Right lobe of liver (tissue), 6 donors: Measurements from ENCODE around the gene ISY1. TPM values are rescaled to one million over a fixed set of nuclear protein-coding genes. Genes with fewer than 3 reads are reported as not detected.
"Not testable (repeated sequence)": the region's sequence is repeated elsewhere in the genome, so short reads cannot be mapped to it uniquely, and the experiment has no call there.

Source experiments
- ATAC-seq, 4 donors: fragments of 200-7000 bp; cut with Tn5 transposase; one replicate each; pipeline ENCODE4 v1.9.1; 2020; ENCODE audit warnings: mild to moderate bottlenecking in 4 of 4, moderate library complexity in 4 of 4
- DNase-seq, 3 donors: peaks; one replicate each; pipeline ENCODE4 v3.0.0-alpha.2; 2020
- H3K27ac ChIP-seq, 3 donors: fragments of 200-600 bp; one replicate each; pipeline ENCODE4 v1.8.0; 2022
- H3K27me3 ChIP-seq, 2 donors: fragments of 200-600 bp; one replicate each; pipeline ENCODE4 v1.8.0; 2022
- H3K36me3 ChIP-seq, 4 donors: fragments of 200-600 bp; sonication (generic) in 1 of 4; one replicate each; pipeline versions ENCODE4 v1.5.1 to v1.8.0; 2017 to 2022; ENCODE audit warnings: control low read depth in 1 of 4
- H3K4me1 ChIP-seq, 4 donors: fragments of 200-600 bp; sonication (generic) in 1 of 4; one replicate each; pipeline versions ENCODE4 v1.5.1 to v1.8.0; 2017 to 2022; ENCODE audit warnings: control low read depth in 1 of 4
- H3K4me3 ChIP-seq, 3 donors: fragments of 200-600 bp; one replicate each; pipeline ENCODE4 v1.8.0; 2022
- H3K9me3 ChIP-seq, 4 donors: fragments of 200-600 bp; sonication (generic) in 1 of 4; one replicate each; pipeline versions ENCODE4 v1.5.1 to v1.8.0; 2017 to 2022; ENCODE audit warnings: control low read depth in 1 of 4
- CTCF ChIP-seq, 4 donors: fragments of 200-600 bp in 3 of 4; fragments of 450-650 bp in 1 of 4; IDR thresholded peaks; one replicate each; pipeline versions ENCODE4 v1.5.1 to v1.8.0; 2016 to 2022; ENCODE audit warnings: antibody characterized with exemption in 4 of 4, mild to moderate bottlenecking in 2 of 4
- POLR2A ChIP-seq: fragments of 450-650 bp; IDR thresholded peaks from one replicate; pipeline ENCODE4 v1.6.1; 2017; ENCODE audit warnings: antibody characterized with exemption, mild to moderate bottlenecking
- WGBS: methylation state at CpG from one replicate; pipeline ENCODE4 v1.1.6; 2018; ENCODE audit warnings: low coverage, low lambda C conversion rate; ENCODE audit not compliant: insufficient coverage; ENCODE audit errors: missing lambda C conversion rate; 5-methylcytosine and 5-hydroxymethylcytosine counted together
- intact Hi-C, 2 donors: fragments of 100-400 bp; cut with DNase I; formaldehyde crosslinking; loops; one replicate each; pipeline versions ENCODE4 v1.11.2 to v1.14.1; 2022
- total RNA-seq, 6 experiments: library from RNA; depleted of rRNA in 2 of 6; stranded (reverse); fragments of >200 nt in 2 of 6; fragmentation: NEBNext Ultra II Directional in 3 of 6; extraction: Animal tissue kit (Norgen Biotek cat#: 25700) in 3 of 6; gene quantifications; one replicate each; pipeline versions ENCODE4 v1.1.0 to v1.2.4, GENCODE V29; 2016 to 2023
- donor health status: DM: no; HTN: yes; CAD: no.
- donor health status: DM: no; HTN: no; CAD: no.
- donor health status: DM: no; HTN: no; CAD: no.
- donor health status: DM: no; HTN: yes; CAD: no.
- donor health status: DM: no; HTN: yes; CAD: no.

ISY1 gene
- total RNA-seq, 6 experiments from 2014 or later, result 2.8 to 10.8 (median 8.9) TPM

GRCh38 chr3:129162729-129163579 lies 2.1 kb upstream of the ISY1 start:
- Histone ChIP-seq H3K4me1 (peaks cover 0 to 18% (median 0%) of the 10 kb centered on the region in 4 donors), H3K36me3 (peaks cover 0 to 32% (median 23%) of the 10 kb centered on the region in 4 donors), H3K4me3 (no peak overlapping the region), H3K27ac (no peak overlapping the region), H3K9me3 (no peaks in the 10 kb centered on the region), H3K27me3 (no peaks in the 10 kb centered on the region)
- intact Hi-C loops, result no loop called here
- WGBS, result 54% methylated on average over 5 of the region's 5 CpGs
- ATAC-seq (no peak), DNase-seq (peak in 1 of 3 donors; percentile 21)
- TF ChIP-seq CTCF (IDR thresholded peaks at IDR 0.05), result peak in 1 of 4 donors; percentile 14
- no peak for TF ChIP-seq POLR2A

GRCh38 chr3:129161860-129162271 lies 1.0 kb upstream of the ISY1 start:
- ATAC-seq (peak; percentile 6 to 29 (median 16)), DNase-seq (peak in 1 of 3 donors; percentile 42)
- Histone ChIP-seq H3K36me3 (peaks cover 0 to 31% (median 22%) of the 10 kb centered on the region in 4 donors), H3K27me3 (no peaks in the 10 kb centered on the region), H3K27ac (peak overlapping the region; percentile 88 to 96 (median 92)), H3K9me3 (no peaks in the 10 kb centered on the region), H3K4me1 (peaks cover 0 to 18% (median 0%) of the 10 kb centered on the region in 4 donors), H3K4me3 (peak overlapping the region; percentile 67 to 80 (median 79))
- WGBS, result 0% methylated on average over 7 of the region's 12 CpGs
- intact Hi-C loops, result no loop called here
- no peak for TF ChIP-seq CTCF (IDR thresholded peaks at IDR 0.05)
- TF ChIP-seq POLR2A, result no peak

- no peaks in the 10 kb centered on the region for H3K4me1 ChIP-seq
- H3K27me3 ChIP-seq, result no peaks in the 10 kb centered on the region
- peaks cover 0 to 33% (median 15%) of the 10 kb centered on the region in 4 donors for H3K36me3 ChIP-seq
- TF ChIP-seq CTCF (IDR thresholded peaks at IDR 0.05) (no peak), POLR2A (no peak)
- intact Hi-C loops, result no loop called here
- H3K9me3 ChIP-seq, result no peaks in the 10 kb centered on the region
- H3K27ac ChIP-seq, result no peak overlapping the region
- ATAC-seq, result no peak
- peak in 1 of 3 donors; percentile 12 for DNase-seq
- H3K4me3 ChIP-seq, result no peak overlapping the region
Measured at GRCh38 chr3:129144786-129145185, 16.1 kb downstream of the ISY1 start.

GRCh38 chr3:129141011-129141410 lies 19.9 kb downstream of the ISY1 start:
- H3K36me3 ChIP-seq, result peaks cover 0 to 46% (median 21%) of the 10 kb centered on the region in 4 donors

GRCh38 chr3:129139911-129140310 lies 21.0 kb downstream of the ISY1 start:
- intact Hi-C loops, result no loop called here
- no peaks in the 10 kb centered on the region for H3K9me3 ChIP-seq
- no peak overlapping the region for H3K4me3 ChIP-seq
- DNase-seq, result no peak
- no peak overlapping the region for H3K27ac ChIP-seq
- no peaks in the 10 kb centered on the region for H3K4me1 ChIP-seq
- ATAC-seq, result peak in 2 of 4 donors; percentile 28 to 53
- WGBS, result 27% methylated on average over 1 of the region's 1 CpG
- H3K36me3 ChIP-seq, result peaks cover 0 to 39% (median 20%) of the 10 kb centered on the region in 4 donors
- TF ChIP-seq CTCF (IDR thresholded peaks at IDR 0.05) (no peak), POLR2A (no peak)
- H3K27me3 ChIP-seq, result no peaks in the 10 kb centered on the region

More at GRCh38 chr3:129141011-129141410, 19.9 kb downstream of the ISY1 start:
- ATAC-seq, H3K4me3 ChIP-seq, H3K4me1 ChIP-seq, intact Hi-C loops, H3K27ac ChIP-seq, DNase-seq, H3K27me3 ChIP-seq, H3K9me3 ChIP-seq: not testable (repeated sequence)
- WGBS, result 93% methylated on average over 3 of the region's 5 CpGs

GRCh38 chr3:129136275-129136674 lies 24.6 kb downstream of the ISY1 start:
- H3K9me3 ChIP-seq, intact Hi-C loops, H3K27me3 ChIP-seq, H3K27ac ChIP-seq, H3K4me1 ChIP-seq, DNase-seq, ATAC-seq, H3K4me3 ChIP-seq: not testable (repeated sequence)
- H3K36me3 ChIP-seq, result peaks cover 0 to 59% (median 28%) of the 10 kb centered on the region in 4 donors
- WGBS, result 83% methylated on average over 4 of the region's 10 CpGs
